Fibroblast of skin of scalp (primary cell): Measurements from ENCODE around the gene LTBP2.
"Not testable (repeated sequence)": the region's sequence is repeated elsewhere in the genome, so short reads cannot be mapped to it uniquely, and the experiment has no call there.

ENCODE experiments used
- DNase-seq: peaks from one replicate; pipeline ENCODE4 v3.0.0-alpha.2; 2013

The LTBP2 gene

GRCh38 chr14:74476607-74477006 lies 135.4 kb downstream of the LTBP2 start:
- DNase-seq = no peak

GRCh38 chr14:74476107-74476506 lies 135.9 kb downstream of the LTBP2 start:
- DNase-seq = no peak

GRCh38 chr14:74475678-74476077 lies 136.4 kb downstream of the LTBP2 start:
- DNase-seq = peak; percentile 63

DNA sequence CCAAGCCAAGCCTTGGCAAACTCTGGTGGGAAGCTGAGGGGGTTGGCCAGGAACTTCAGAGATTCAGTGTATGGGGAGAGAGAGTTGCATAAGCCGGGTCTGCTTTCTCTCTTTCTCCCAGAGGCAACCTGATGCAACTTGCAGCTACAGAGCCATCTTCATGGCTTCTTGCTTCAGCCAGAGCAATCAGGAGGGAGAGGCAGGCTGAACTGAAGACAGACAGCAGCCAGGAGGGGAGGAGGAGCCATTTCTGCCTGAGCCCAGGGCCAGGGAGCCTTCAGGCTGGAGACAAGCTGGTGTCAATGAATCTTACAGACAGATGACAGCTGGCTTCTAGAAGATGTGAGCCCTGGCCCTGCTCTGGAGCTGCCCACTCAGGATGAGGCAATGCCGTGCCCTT lies 137.7 kb downstream of the LTBP2 start:
- no peak for DNase-seq

DNA sequence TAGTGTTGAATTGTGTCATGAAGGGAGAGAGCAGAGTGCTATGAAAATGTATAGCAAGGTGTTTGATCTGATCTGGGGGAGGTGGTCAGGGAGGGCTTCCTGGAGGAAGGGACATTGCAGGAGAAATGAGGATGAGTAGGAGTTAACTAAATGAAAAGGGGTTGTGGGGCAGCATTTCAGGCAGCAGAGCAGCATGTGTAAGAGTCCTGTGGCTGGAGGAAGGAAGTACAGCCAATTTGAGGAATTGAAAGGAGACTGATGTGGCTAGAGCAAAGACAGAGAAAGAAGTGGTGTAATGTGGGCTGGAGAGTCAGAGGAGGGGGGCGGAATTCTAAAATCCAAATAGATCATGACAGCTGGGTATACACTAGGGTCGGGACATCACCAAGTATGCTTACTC lies 139.4 kb downstream of the LTBP2 start:
- no peak for DNase-seq

- DNase-seq = no peak
These were observed 142.2 kb downstream of the LTBP2 start for GRCh38 chr14:74469548-74470518.

DNA sequence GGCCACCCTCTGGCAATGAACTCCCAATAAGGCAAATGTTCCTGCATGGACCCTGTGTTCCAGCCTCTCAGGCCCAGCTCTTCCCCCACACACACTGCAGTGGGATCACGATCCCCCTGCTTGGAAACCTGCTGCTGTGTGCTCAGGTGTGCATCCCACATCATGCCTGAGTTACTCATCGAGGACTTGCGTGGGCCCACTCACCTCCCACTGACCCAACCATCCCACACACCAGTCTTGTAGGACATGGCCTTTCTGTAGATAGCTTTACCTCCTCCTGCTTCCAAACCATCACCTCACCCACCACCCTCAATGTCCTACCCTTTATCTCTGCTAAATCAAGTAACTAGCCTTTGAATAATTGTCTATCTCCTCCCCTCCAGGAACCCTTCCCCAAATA lies 143.5 kb downstream of the LTBP2 start:
- no peak for DNase-seq

DNA sequence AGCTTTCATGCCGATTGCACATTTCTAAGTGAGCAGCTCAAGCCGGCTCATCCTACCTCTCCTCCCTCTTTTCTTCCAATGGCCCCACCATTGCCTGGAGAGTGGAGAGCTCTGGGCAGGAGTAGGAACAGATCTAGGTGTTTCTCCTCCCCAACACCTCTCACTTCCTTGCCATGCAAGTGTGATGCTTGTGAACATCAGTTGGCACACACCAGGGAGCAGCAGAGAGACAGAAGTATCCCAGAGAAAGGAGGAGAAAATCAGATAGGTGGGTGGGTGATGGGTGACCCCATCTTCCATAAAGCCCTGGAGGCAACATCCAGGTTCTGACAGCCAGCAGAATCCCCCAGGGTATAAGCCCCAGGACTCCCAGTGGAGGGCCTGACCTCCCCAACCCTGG lies 146.7 kb downstream of the LTBP2 start:
- no peak for DNase-seq

DNA sequence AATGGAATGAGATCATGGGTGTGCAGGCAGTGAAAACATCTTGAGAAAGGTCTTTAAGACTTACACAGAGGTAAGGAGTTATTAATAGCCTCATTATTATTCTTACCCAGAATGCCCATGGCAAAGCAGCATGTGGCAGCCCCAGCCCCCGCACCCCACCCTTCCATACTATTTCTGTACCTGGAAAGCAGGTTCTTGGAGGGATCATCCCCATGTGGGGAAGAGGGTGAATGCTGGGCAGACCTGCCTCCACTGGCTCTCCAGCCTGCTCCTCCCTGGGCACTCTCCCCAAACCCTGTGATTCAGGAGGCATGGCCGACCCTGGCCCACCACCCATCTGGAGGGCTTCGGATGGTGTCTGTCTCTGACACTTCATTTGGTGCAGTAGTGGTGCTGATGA lies 147.3 kb downstream of the LTBP2 start:
- DNase-seq = no peak

- no peak for DNase-seq
These were observed 148.3 kb downstream of the LTBP2 start for GRCh38 chr14:74463697-74464096.

DNA sequence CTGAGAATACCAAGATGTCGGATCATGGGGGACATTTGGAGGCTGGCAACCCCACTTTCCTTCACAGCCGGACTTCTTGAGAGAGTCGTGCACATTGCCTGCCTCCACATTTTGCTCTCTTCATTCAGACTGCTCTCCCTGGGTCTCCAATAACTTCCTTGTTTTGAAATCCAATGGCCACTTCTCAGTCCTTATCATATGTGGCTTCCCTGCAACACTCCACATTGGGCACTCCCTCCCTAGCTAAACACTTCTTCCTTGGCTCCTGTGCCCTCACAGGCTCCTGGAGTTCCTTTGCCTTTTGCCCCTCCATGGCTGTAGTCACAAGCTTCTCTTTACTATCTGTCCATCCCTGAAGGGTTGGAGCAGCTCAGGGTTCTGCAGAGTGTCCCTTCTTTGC lies 149.0 kb downstream of the LTBP2 start:
- DNase-seq = no peak

GRCh38 chr14:74459976-74460375 lies 152.1 kb downstream of the LTBP2 start:
- DNase-seq = no peak

- peak; percentile 62 for DNase-seq
These were observed 152.6 kb downstream of the LTBP2 start for GRCh38 chr14:74459289-74459946.

GRCh38 chr14:74457565-74457895 lies 154.5 kb downstream of the LTBP2 start:
- no peak for DNase-seq

DNA sequence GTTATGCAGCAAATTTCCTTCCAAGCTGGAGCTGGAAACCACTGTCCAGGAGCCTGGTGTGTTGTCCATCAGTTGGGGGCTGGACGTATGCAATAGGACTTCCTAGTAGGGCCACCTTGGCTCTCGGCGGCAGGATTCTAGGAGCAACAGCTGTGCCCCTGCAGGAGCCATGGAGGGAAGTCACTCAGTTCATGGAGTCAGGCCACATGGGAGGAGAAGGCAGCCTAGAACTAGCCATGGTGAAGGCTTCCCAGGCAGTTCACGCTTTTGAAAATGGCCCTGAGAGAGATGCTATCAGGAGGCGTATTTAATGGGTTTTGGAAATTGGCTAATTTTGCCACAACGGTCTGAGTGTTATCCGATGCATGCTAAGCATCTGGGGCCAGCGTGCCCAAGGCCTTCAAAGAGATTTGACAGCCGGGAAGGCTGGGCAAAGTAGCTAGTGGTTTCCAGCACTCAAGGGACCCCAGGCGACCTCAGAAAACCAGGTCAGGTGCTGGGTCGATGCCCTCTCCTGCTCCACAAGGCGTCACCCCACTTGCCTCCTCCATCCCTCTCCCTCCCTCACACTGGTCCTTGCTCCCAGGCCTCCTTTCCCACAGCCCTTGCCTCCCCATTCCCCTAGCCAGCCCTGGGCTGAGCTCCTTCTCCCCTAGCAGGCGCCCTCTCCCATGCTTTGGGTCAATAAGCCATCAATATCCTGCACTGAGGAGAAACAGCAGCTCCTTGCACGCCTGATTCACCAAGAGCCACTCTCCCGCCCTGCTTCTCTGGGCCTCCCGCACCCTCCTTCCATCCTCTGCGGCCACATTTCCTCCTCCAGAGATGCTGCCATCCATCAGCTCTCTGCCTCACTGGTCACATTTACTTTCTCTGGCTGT lies 155.1 kb downstream of the LTBP2 start:
- DNase-seq = no peak

DNA sequence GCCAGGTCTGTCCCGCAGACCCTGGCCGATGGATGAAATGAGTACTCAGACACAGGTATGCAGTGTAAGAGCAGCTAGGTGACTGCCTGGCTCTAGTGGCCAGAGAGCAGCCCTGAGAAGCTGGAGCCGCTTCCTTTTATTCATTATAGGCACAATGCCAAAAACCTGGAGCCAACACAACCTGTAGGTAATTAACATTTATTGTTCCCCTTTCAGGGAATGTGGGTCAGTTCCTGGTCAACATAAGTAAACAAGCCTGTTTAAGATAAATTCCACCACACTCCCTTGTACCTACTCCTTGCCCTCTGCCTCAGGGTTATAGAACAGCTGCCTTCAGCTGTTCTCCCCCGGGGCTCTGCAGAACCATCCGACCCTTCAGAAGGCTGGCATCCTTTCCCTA lies 157.6 kb downstream of the LTBP2 start:
- not testable (repeated sequence) for DNase-seq
